GM23338 (cell line): ENCODE results near the gene TMEM151B. TPM values are rescaled to one million over a fixed set of nuclear protein-coding genes. Genes with fewer than 3 reads are reported as not detected.

Experiments used
- ATAC-seq: fragments of 200-7000 bp; cut with Tn5 transposase; 3 replicates; pipeline ENCODE4 v1.9.1; 2020
- DNase-seq: peaks from one replicate; pipeline ENCODE4 v3.0.0-alpha.2; 2015; ENCODE audit warnings: low spot score
- H2AFZ ChIP-seq: fragments of 200-600 bp; sonication (generic); 2 replicates; pipeline ENCODE4 v1.8.0; 2016; ENCODE audit warnings: antibody characterized with exemption, mild to moderate bottlenecking, moderate library complexity
- H3F3A ChIP-seq: fragments of 200-600 bp; sonication (generic); replicated peaks from 2 replicates; pipeline ENCODE4 v1.8.0; 2017; ENCODE audit warnings: antibody characterized with exemption, mixed run types, low read depth
- H3K27ac ChIP-seq: fragments of 200-600 bp; sonication (generic); 2 replicates; pipeline ENCODE4 v1.6.1; 2016; ENCODE audit warnings: low read depth
- H3K27me3 ChIP-seq: fragments of 200-600 bp; sonication (generic); 2 replicates; pipeline ENCODE4 v1.8.0; 2016; ENCODE audit warnings: mild to moderate bottlenecking, mixed run types, moderate library complexity; ENCODE audit not compliant: insufficient read depth
- H3K36me3 ChIP-seq: fragments of 200-600 bp; sonication (generic); 2 replicates; pipeline ENCODE4 v1.8.0; 2016; ENCODE audit warnings: mild to moderate bottlenecking; ENCODE audit not compliant: insufficient read depth
- H3K4me1 ChIP-seq: fragments of 200-600 bp; sonication (generic); 2 replicates; pipeline ENCODE4 v1.8.0; 2016; ENCODE audit warnings: mild to moderate bottlenecking, moderate library complexity; ENCODE audit not compliant: insufficient read depth
- H3K4me2 ChIP-seq: fragments of 200-600 bp; sonication (generic); 2 replicates; pipeline ENCODE4 v1.7.1; 2017; ENCODE audit warnings: mixed run types
- H3K4me3 ChIP-seq: fragments of 200-600 bp; sonication (generic); 2 replicates; pipeline ENCODE4 v1.6.1; 2016; ENCODE audit warnings: mixed run types
- H3K79me2 ChIP-seq: fragments of 200-600 bp; sonication (generic); replicated peaks from 2 replicates; pipeline ENCODE4 v1.8.0; 2017; ENCODE audit warnings: mild to moderate bottlenecking; ENCODE audit not compliant: insufficient read depth
- H3K9me2 ChIP-seq: fragments of 200-600 bp; sonication (generic); 2 replicates; pipeline ENCODE4 v1.8.0; 2017; ENCODE audit not compliant: insufficient read depth
- H4K20me1 ChIP-seq: fragments of 200-600 bp; sonication (generic); replicated peaks from 2 replicates; pipeline ENCODE4 v1.8.0; 2017; ENCODE audit warnings: mild to moderate bottlenecking; ENCODE audit not compliant: insufficient read depth
- H3K27ac Mint-ChIP-seq: 2 replicates; pipeline ENCODE4 v1.8.0; 2020; ENCODE audit warnings: inconsistent platforms, mild to moderate bottlenecking, moderate library complexity, mixed read lengths
- H3K27me3 Mint-ChIP-seq: 3 replicates; pipeline ENCODE4 v1.8.0; 2022; ENCODE audit warnings: low read depth, mild to moderate bottlenecking, moderate library complexity, mixed read lengths, inconsistent platforms; ENCODE audit not compliant: insufficient read depth, poor library complexity
- H3K36me3 Mint-ChIP-seq: 3 replicates; pipeline ENCODE4 v1.8.0; 2021; ENCODE audit warnings: low read depth, mild to moderate bottlenecking, inconsistent platforms, moderate library complexity, mixed read lengths
- H3K4me1 Mint-ChIP-seq: 3 replicates; pipeline ENCODE4 v1.8.0; 2020; ENCODE audit warnings: mild to moderate bottlenecking, inconsistent platforms, mixed read lengths
- H3K4me3 Mint-ChIP-seq: 3 replicates; pipeline ENCODE4 v1.8.0; 2021; ENCODE audit warnings: moderate library complexity, mild to moderate bottlenecking, inconsistent platforms, mixed read lengths
- H3K9me3 Mint-ChIP-seq: 3 replicates; pipeline ENCODE4 v1.8.0; 2020; ENCODE audit warnings: moderate library complexity, mild to moderate bottlenecking, inconsistent platforms, mixed read lengths
- CREB1 ChIP-seq: fragments of 250-450 bp; sonication (Bioruptor Pico); IDR thresholded peaks from 2 replicates; pipeline ENCODE4 v1.5.0; 2020; ENCODE audit warnings: low read depth, mild to moderate bottlenecking, moderate library complexity
- EZH2 ChIP-seq: fragments of 200-600 bp; sonication (generic); IDR thresholded peaks from one replicate; pipeline ENCODE4 v1.8.0; 2017; ENCODE audit warnings: antibody characterized with exemption, mild to moderate bottlenecking, low read depth; ENCODE audit not compliant: unreplicated experiment
- EZH2phosphoT487 ChIP-seq: fragments of 200-600 bp; sonication (generic); IDR thresholded peaks from one replicate; pipeline ENCODE4 v1.8.1; 2018; ENCODE audit warnings: antibody characterized with exemption; ENCODE audit not compliant: unreplicated experiment
- JUNB ChIP-seq: IDR thresholded peaks from one replicate; pipeline ENCODE4 v1.6.1; 2016; ENCODE audit warnings: antibody characterized with exemption; ENCODE audit not compliant: unreplicated experiment
- NANOG ChIP-seq: IDR thresholded peaks from 2 replicates; pipeline ENCODE4 v1.6.1; 2016; ENCODE audit warnings: antibody characterized with exemption, borderline replicate concordance
- POLR2AphosphoS5 ChIP-seq: IDR thresholded peaks from 2 replicates; pipeline ENCODE4 v1.6.1; 2016; ENCODE audit warnings: antibody characterized with exemption, low read depth
- STAT1 ChIP-seq: IDR thresholded peaks from one replicate; pipeline ENCODE4 v1.6.1; 2016; ENCODE audit warnings: antibody characterized with exemption; ENCODE audit not compliant: unreplicated experiment
- ZNF114 ChIP-seq: fragments of 250-450 bp; sonication (Bioruptor Pico); IDR thresholded peaks from 2 replicates; pipeline ENCODE4 v1.5.0; 2020; ENCODE audit warnings: mild to moderate bottlenecking, moderate library complexity
- ZNF331 ChIP-seq: fragments of 250-450 bp; sonication (Bioruptor Pico); IDR thresholded peaks from 2 replicates; pipeline ENCODE4 v1.5.0; 2020; ENCODE audit warnings: low read depth, mild to moderate bottlenecking, moderate library complexity
- polyA plus RNA-seq: library from polyadenylated mRNA; unstranded; fragments of >200 nt; fragmentation: Nextera tagmentation; extraction: Ambion mirVana; gene quantifications from 2 replicates; pipeline ENCODE4 v1.2.1, GENCODE V29; 2016
- total RNA-seq: library from RNA; depleted of rRNA; stranded (reverse); fragments of >200 nt; shearing (Covaris generic); gene quantifications from 2 replicates; pipeline ENCODE4 v1.2.3, GENCODE V29; 2014
- TF ChIP-seq, protein P1 (sequence below): IDR thresholded peaks from one replicate; pipeline ENCODE4 v1.6.1; 2018; ENCODE audit warnings: antibody characterized with exemption; ENCODE audit not compliant: unreplicated experiment
- TF ChIP-seq, protein P2 (sequence below): IDR thresholded peaks from 2 replicates; pipeline ENCODE4 v1.6.1; 2016; ENCODE audit warnings: antibody characterized with exemption
- TF ChIP-seq, protein P3 (sequence below), 2 experiments: fragments of 200-600 bp in 1 of 2; sonication (generic) in 1 of 2; conservative IDR thresholded peaks; 2 replicates each; pipeline versions ENCODE4 v1.5.1 to v1.6.1; 2016 to 2017; ENCODE audit warnings: antibody characterized with exemption in 2 of 2, low read depth in 2 of 2, mild to moderate bottlenecking in 2 of 2, moderate library complexity in 1 of 2

TMEM151B gene
- total and polyA plus RNA-seq, 2 experiments from 2014 or later: 0.91 to 14.6 TPM

DNA sequence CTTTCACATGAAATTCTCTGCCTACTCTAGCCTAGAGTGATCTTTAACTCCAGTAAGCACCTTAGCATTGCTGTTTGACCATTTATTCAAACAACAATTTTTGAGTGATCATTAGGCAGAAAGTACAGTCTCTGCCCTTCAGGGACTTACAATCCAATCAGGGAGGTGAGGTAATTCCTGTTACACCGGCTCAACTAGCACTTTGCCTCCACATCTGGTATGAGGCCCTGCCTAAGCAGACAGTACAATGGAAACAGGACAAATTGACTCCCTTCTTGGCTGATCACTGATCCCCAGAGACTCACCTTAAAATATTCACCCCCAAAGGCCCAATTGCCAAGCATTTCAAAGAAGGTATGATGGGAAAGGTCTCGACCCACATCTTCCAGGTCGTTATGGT is 41.5 kb downstream of the TMEM151B start (continued):
- TF ChIP-seq, protein P1, sequence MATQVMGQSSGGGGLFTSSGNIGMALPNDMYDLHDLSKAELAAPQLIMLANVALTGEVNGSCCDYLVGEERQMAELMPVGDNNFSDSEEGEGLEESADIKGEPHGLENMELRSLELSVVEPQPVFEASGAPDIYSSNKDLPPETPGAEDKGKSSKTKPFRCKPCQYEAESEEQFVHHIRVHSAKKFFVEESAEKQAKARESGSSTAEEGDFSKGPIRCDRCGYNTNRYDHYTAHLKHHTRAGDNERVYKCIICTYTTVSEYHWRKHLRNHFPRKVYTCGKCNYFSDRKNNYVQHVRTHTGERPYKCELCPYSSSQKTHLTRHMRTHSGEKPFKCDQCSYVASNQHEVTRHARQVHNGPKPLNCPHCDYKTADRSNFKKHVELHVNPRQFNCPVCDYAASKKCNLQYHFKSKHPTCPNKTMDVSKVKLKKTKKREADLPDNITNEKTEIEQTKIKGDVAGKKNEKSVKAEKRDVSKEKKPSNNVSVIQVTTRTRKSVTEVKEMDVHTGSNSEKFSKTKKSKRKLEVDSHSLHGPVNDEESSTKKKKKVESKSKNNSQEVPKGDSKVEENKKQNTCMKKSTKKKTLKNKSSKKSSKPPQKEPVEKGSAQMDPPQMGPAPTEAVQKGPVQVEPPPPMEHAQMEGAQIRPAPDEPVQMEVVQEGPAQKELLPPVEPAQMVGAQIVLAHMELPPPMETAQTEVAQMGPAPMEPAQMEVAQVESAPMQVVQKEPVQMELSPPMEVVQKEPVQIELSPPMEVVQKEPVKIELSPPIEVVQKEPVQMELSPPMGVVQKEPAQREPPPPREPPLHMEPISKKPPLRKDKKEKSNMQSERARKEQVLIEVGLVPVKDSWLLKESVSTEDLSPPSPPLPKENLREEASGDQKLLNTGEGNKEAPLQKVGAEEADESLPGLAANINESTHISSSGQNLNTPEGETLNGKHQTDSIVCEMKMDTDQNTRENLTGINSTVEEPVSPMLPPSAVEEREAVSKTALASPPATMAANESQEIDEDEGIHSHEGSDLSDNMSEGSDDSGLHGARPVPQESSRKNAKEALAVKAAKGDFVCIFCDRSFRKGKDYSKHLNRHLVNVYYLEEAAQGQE: no peak
- TF ChIP-seq, protein P2, sequence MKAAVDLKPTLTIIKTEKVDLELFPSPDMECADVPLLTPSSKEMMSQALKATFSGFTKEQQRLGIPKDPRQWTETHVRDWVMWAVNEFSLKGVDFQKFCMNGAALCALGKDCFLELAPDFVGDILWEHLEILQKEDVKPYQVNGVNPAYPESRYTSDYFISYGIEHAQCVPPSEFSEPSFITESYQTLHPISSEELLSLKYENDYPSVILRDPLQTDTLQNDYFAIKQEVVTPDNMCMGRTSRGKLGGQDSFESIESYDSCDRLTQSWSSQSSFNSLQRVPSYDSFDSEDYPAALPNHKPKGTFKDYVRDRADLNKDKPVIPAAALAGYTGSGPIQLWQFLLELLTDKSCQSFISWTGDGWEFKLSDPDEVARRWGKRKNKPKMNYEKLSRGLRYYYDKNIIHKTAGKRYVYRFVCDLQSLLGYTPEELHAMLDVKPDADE: no peak
- TF ChIP-seq POLR2AphosphoS5: no peak
- no peak for TF ChIP-seq EZH2phosphoT487
- no peak for TF ChIP-seq EZH2
- TF ChIP-seq STAT1: no peak
- TF ChIP-seq ZNF114 (CRISPR knock-in tag): no peak
- TF ChIP-seq, protein P3, sequence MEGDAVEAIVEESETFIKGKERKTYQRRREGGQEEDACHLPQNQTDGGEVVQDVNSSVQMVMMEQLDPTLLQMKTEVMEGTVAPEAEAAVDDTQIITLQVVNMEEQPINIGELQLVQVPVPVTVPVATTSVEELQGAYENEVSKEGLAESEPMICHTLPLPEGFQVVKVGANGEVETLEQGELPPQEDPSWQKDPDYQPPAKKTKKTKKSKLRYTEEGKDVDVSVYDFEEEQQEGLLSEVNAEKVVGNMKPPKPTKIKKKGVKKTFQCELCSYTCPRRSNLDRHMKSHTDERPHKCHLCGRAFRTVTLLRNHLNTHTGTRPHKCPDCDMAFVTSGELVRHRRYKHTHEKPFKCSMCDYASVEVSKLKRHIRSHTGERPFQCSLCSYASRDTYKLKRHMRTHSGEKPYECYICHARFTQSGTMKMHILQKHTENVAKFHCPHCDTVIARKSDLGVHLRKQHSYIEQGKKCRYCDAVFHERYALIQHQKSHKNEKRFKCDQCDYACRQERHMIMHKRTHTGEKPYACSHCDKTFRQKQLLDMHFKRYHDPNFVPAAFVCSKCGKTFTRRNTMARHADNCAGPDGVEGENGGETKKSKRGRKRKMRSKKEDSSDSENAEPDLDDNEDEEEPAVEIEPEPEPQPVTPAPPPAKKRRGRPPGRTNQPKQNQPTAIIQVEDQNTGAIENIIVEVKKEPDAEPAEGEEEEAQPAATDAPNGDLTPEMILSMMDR (conservative IDR thresholded peaks at IDR 0.05; ENCODE audit: low read depth in 2 of 2): no peak

DNA sequence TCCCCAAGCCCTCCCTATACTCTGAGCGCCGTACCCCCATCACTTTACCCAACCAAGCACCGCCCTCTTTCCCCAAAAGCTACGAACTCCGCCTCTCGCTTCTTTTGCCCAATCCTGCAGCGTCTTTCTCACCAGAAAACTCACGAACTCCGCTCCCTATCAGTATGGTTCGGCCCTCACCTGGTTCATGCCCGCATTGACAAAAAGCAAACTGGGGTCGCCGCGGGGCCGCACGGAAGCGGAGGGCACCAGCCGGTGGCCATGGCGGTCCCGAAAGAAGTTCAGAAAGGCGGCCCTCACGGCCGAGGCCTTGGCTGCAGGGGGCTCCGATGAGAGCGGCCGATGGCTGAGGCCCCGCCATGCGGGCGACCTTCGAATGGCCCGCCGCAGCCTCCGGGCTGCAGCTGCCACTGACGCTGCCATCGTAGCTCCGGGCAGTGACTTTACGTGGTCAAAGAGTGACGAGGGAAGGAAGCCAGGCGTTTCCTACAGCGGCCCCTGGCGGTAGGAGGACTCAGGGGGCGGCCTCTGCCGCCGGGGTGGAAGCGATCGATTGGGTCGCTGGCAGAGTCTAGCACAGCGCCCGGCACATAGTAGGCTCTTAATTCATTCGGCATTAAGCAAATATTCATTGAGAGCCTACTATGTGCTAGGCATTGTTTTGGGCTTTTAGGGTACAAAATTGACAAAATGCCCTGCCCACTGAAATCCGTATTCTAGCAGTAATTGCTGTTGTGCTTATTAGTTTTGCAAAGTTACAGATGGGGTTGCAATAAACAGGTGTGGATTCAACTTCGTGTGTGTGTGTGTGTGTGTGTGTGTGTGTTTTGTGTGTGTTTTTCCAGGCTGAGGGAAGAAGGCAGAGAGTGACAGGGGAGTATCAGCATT is 42.9 kb downstream of the TMEM151B start, which contains the start of gene AARS2:
Gene AARS2 (minus strand): TSS at position 447 of the 888 bp plus-strand sequence. CDS start 24 bp downstream, at position 423.
- Histone ChIP-seq H3K9me2 (no peaks in the 10 kb centered on the region), H3K4me2 (peak within 1 kb of the TSS; percentile 86), H2AFZ (peak within 1 kb of the TSS; percentile 70; the same call in 1 of the 2 replicates), H3K27ac (peak within 1 kb of the TSS; percentile 81), H4K20me1 (no peaks in the 10 kb centered on the region), H3F3A (0 out of 2 replicates have a peak, but pooled peaks cover 4% of the 10 kb centered on the region), H3K79me2 (peaks cover 10% of the 10 kb centered on the region), H3K27me3 (no peaks in the 10 kb centered on the region), H3K36me3 (peaks cover 9% of the 10 kb centered on the region), H3K4me3 (peak within 1 kb of the TSS; percentile 79), H3K4me1 (peaks cover 6% of the 10 kb centered on the region; the same call in 1 of the 2 replicates)
- H3K4me1 Mint-ChIP-seq: peaks cover 13% of the 10 kb centered on the region; the same call in 2 of the 3 replicates
- no peaks in the 10 kb centered on the region; the same call in 2 of the 3 replicates for H3K9me3 Mint-ChIP-seq
- H3K4me3 Mint-ChIP-seq: peak within 1 kb of the TSS; percentile 94
- peaks cover 6% of the 10 kb centered on the region for H3K27me3 Mint-ChIP-seq
- peaks cover 39% of the 10 kb centered on the region for H3K36me3 Mint-ChIP-seq
- peak; percentile 93 for ATAC-seq
- peak within 1 kb of the TSS; percentile 95 for H3K27ac Mint-ChIP-seq
- peak; percentile 95 for DNase-seq
- no peak for TF ChIP-seq EZH2
- no peak for TF ChIP-seq NANOG
- TF ChIP-seq STAT1: no peak
- TF ChIP-seq EZH2phosphoT487: no peak
- peak; percentile 95 for TF ChIP-seq POLR2AphosphoS5
- TF ChIP-seq CREB1 (CRISPR knock-in tag): peak; percentile 90
- TF ChIP-seq JUNB: no peak
- TF ChIP-seq, protein P2: peak; percentile 74; the same call in 1 of the 2 replicates
- TF ChIP-seq ZNF331 (CRISPR knock-in tag): no peak
- no peak for TF ChIP-seq ZNF114 (CRISPR knock-in tag)
- TF ChIP-seq, protein P1: no peak
